ENCODE measurements around the gene TEK. TPM values are rescaled to one million over a fixed set of nuclear protein-coding genes. Genes with fewer than 3 reads are reported as not detected.

TEK gene
- total RNA-seq, 4 donors from 2014 or later, result 0.72 to 7.4 (median 4.0) TPM

DNA sequence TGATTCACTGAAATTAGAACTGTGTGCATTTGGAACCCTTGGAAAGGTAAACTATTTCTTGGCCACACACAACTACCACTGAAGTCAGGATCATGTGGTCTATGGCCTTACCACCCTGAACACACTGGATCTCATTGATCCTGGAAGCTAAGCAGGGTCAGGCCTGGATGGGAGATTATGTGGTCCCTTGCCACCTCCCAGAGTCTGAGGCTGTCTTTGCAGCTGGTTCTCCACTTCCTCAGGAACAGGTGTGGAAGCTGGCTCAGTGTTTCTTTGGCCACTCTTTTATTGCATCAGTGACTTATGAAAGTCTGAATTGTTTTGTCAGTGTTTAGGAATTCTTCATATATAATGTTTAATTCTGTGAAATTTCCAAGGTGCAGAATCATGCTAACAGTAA, 89.2 kb downstream of the TEK start:
- no peak for TF ChIP-seq POLR2A (IDR thresholded peaks at IDR 0.05)
- TF ChIP-seq, protein P1, sequence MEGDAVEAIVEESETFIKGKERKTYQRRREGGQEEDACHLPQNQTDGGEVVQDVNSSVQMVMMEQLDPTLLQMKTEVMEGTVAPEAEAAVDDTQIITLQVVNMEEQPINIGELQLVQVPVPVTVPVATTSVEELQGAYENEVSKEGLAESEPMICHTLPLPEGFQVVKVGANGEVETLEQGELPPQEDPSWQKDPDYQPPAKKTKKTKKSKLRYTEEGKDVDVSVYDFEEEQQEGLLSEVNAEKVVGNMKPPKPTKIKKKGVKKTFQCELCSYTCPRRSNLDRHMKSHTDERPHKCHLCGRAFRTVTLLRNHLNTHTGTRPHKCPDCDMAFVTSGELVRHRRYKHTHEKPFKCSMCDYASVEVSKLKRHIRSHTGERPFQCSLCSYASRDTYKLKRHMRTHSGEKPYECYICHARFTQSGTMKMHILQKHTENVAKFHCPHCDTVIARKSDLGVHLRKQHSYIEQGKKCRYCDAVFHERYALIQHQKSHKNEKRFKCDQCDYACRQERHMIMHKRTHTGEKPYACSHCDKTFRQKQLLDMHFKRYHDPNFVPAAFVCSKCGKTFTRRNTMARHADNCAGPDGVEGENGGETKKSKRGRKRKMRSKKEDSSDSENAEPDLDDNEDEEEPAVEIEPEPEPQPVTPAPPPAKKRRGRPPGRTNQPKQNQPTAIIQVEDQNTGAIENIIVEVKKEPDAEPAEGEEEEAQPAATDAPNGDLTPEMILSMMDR (IDR thresholded peaks at IDR 0.05), result no peak
- no peaks in the 10 kb centered on the region for H3K27me3 ChIP-seq
- H3K36me3 ChIP-seq, result no peaks in the 10 kb centered on the region
- no peak overlapping the region for H3K27ac ChIP-seq
- peaks cover 0 to 7% (median 0%) of the 10 kb centered on the region in 3 donors for H3K4me1 ChIP-seq
- no peaks in the 10 kb centered on the region for H3K9me3 ChIP-seq
- intact Hi-C loops (cut with DNase I), result no loop called here
- no peak overlapping the region for H3K4me3 ChIP-seq
- DNase-seq, result no peak

DNA sequence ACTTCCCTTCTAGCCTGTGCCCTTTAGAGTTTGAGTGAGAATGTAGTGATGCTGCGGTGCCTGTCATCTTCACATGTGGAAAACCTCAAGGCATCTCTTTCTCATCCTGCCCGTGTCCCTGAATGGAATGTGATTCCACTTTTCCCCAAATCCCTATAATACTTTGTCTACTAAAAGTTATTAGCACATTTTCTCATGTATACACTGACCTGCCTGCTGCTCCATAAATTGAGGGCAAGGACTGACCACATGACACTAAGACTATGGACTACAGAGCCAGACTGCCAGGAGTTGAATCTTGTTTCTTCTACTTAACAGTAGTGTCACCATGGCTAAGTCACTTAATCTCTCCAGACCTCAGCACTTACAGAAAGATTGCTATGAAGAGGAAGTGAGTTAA, 93.0 kb downstream of the TEK start:
- Histone ChIP-seq H3K27ac (no peak overlapping the region), H3K4me1 (no peaks in the 10 kb centered on the region), H3K9me3 (no peaks in the 10 kb centered on the region), H3K27me3 (no peaks in the 10 kb centered on the region), H3K36me3 (no peaks in the 10 kb centered on the region), H3K4me3 (no peak overlapping the region)
- no peak for DNase-seq
- TF ChIP-seq, protein P1 (IDR thresholded peaks at IDR 0.05), result no peak
- no peak for TF ChIP-seq POLR2A (IDR thresholded peaks at IDR 0.05)
- WGBS, 2 donors, result 70 to 81% methylated on average over 2 of the region's 2 CpGs
- intact Hi-C loops (cut with DNase I), result no loop called here

DNA sequence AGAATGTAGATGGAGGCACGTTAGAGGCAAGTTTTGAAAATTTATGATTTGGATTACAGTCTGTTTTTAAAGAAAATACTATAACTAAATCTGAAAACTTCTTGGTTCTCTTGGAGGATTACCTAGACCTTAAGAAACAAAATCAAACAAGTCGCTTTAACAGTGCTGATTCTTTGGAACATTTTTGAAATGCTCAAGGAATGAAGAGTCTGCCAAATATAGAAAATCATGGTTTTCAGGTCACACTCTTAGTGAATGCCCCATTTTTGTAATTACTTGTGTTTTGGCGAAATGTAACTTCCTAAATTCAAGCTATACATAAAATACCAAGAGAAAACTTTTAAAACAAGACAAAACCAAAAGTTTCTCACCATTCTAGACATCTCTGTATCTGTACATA, 94.8 kb downstream of the TEK start:
- 52 to 57% methylated on average over 3 of the region's 3 CpGs for WGBS, 2 donors
- Histone ChIP-seq H3K27ac (no peak overlapping the region), H3K9me3 (no peaks in the 10 kb centered on the region), H3K4me3 (no peak overlapping the region), H3K36me3 (no peaks in the 10 kb centered on the region), H3K4me1 (no peaks in the 10 kb centered on the region), H3K27me3 (no peaks in the 10 kb centered on the region)
- intact Hi-C loops (cut with DNase I), result no loop called here
- TF ChIP-seq, protein P1 (IDR thresholded peaks at IDR 0.05), result no peak
- no peak for TF ChIP-seq POLR2A (IDR thresholded peaks at IDR 0.05)
- no peak for DNase-seq

GRCh38 chr9:27204578-27204977, 95.6 kb downstream of the TEK start:
- Histone ChIP-seq H3K4me3 (no peak overlapping the region), H3K27me3 (no peaks in the 10 kb centered on the region), H3K27ac (no peak overlapping the region), H3K36me3 (no peaks in the 10 kb centered on the region), H3K4me1 (no peaks in the 10 kb centered on the region), H3K9me3 (no peaks in the 10 kb centered on the region)
- intact Hi-C loops (cut with DNase I), result no loop called here
- WGBS, 2 donors, result 32 to 36% methylated on average over 2 to 4 of the region's 4 CpGs
- TF ChIP-seq, protein P1 (IDR thresholded peaks at IDR 0.05), result no peak
- TF ChIP-seq POLR2A (IDR thresholded peaks at IDR 0.05), result no peak
- no peak for DNase-seq

DNA sequence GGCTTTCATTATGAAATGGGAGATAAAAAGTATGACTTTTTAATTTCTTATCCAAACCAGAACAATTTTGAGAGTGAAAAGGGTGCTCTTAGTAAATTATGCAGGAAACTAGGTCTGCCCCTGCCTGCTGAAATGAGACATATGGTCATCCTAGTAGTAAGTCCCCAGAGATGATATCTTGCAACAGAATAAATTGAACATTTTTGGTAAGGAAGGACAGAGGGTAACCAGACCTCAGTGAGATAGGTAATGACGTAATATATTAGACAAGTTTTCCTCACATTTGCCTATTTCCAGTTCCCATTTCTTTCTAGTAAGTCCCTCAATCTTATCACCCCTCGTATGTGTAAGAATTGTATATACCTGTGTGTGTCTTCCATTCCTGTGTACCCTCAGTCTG, 96.2 kb downstream of the TEK start:
- no peak for TF ChIP-seq POLR2A (IDR thresholded peaks at IDR 0.05)
- TF ChIP-seq, protein P1 (IDR thresholded peaks at IDR 0.05), result no peak
- no peak for DNase-seq
- intact Hi-C loops (cut with DNase I), result no loop called here
- no peaks in the 10 kb centered on the region for H3K9me3 ChIP-seq
- no peaks in the 10 kb centered on the region for H3K27me3 ChIP-seq
- no peak overlapping the region for H3K4me3 ChIP-seq
- H3K4me1 ChIP-seq, result no peaks in the 10 kb centered on the region
- H3K27ac ChIP-seq, result no peak overlapping the region
- WGBS, 2 donors, result 85 to 88% methylated on average over 2 of the region's 2 CpGs
- H3K36me3 ChIP-seq, result no peaks in the 10 kb centered on the region

Measured in esophagus squamous epithelium (tissue), 5 donors.